NCI-H446 treated with DMSO at 0.1 percent for 48 hours (cell line): Measurements from ENCODE around the gene HSFY2.
"Not testable (repeated sequence)": the region's sequence is repeated elsewhere in the genome, so short reads cannot be mapped to it uniquely, and the experiment has no call there.

Experiments
- DNase-seq: peaks from one replicate; lab custom pipeline; 2025; lab: John Stamatoyannopoulos, UW

Gene HSFY2

GRCh38 chrY:18773635-18774034 is at the start of gene HSFY2:
Gene HSFY2, minus strand, starts transcription at chrY:18773735. Its CDS starts 117 bp downstream, at chrY:18773618.
- not testable (repeated sequence) for DNase-seq

- DNase-seq: not testable (repeated sequence)
These were observed 42.2 kb upstream of the HSFY2 start for GRCh38 chrY:18815751-18816150.

- DNase-seq: not testable (repeated sequence)
These were observed 15.3 kb upstream of the HSFY2 start for GRCh38 chrY:18788757-18789406.

- DNase-seq: not testable (repeated sequence)
These were observed 19.5 kb downstream of the HSFY2 start for GRCh38 chrY:18754077-18754476.

- not testable (repeated sequence) for DNase-seq
These were observed 20.3 kb downstream of the HSFY2 start for GRCh38 chrY:18753133-18753815.

GRCh38 chrY:18723714-18724113 is 49.8 kb downstream of the HSFY2 start:
- not testable (repeated sequence) for DNase-seq
